ENCODE data around the gene PRKCE. TPM values are rescaled to one million over a fixed set of nuclear protein-coding genes. Genes with fewer than 3 reads are reported as not detected.

PRKCE gene
- total and polyA plus RNA-seq, 2 donors (not counting 1 experiment from before 2014, with no cell fraction given) = 23.6 to 271 TPM

GRCh38 chr2:46145017-46145416 lies 493.5 kb downstream of the PRKCE start:
- Histone ChIP-seq H3K79me2 (ENCODE audit: control insufficient read depth, insufficient read depth, low read length) (no peaks in the 10 kb centered on the region), H3K27ac (ENCODE audit: low read length in 2 of 2) (no peak overlapping the region), H3K27me3 (replicated peaks in 1 of 4; ENCODE audit: control extremely low read depth in 1 of 4, control insufficient read depth in 3 of 4, insufficient read depth in 4 of 4, low read length in 3 of 4) (no peaks in the 10 kb centered on the region), H3K36me3 (replicated peaks in 1 of 2; ENCODE audit: control extremely low read depth in 1 of 2, control insufficient read depth in 1 of 2, extremely low read depth in 1 of 2, insufficient read depth in 2 of 2, low read length in 1 of 2) (peaks cover 3 to 49% of the 10 kb centered on the region in 2 experiments), H2AFZ (ENCODE audit: insufficient read depth, low read depth, low read length, poor library complexity, severe bottlenecking) (no peak overlapping the region), H4K20me1 (ENCODE audit: control insufficient read depth, insufficient read depth, low read length, poor library complexity, severe bottlenecking) (no peaks in the 10 kb centered on the region), H3K9ac (ENCODE audit: low read length) (no peak overlapping the region), H3K4me1 (ENCODE audit: control insufficient read depth in 2 of 2, insufficient read depth in 2 of 2, low read length in 2 of 2) (no peaks in the 10 kb centered on the region), H3K9me3 (ENCODE audit: control extremely low read depth in 1 of 3, control insufficient read depth in 2 of 3, insufficient read depth in 1 of 3, low read length in 2 of 3) (no peaks in the 10 kb centered on the region), H3K4me3 (ENCODE audit: control extremely low read depth in 1 of 5, extremely low read depth in 1 of 5, insufficient read depth in 1 of 5, low read depth in 2 of 5, low read length in 4 of 5) (no peak overlapping the region), H3K4me2 (replicated peaks; ENCODE audit: low read depth, low read length, poor library complexity, severe bottlenecking) (no peak overlapping the region)
- 89% methylated on average over 4 of the region's 5 CpGs for WGBS (ENCODE audit: insufficient coverage)
- ChIA-PET CTCF (no interaction called here), POLR2A (no interaction called here)
- no peak overlapping the region for H3K27ac Mint-ChIP-seq
- ATAC-seq (ENCODE audit: low read depth) (no peak), DNase-seq (no peak)
- intact Hi-C loops (cut with micrococcal nuclease) = no loop called here
- H3K4me3 Mint-ChIP-seq = no peak overlapping the region
- no peaks in the 10 kb centered on the region for H3K4me1 Mint-ChIP-seq
- H3K27me3 Mint-ChIP-seq = no peaks in the 10 kb centered on the region
- no peaks in the 10 kb centered on the region for H3K9me3 Mint-ChIP-seq (ENCODE audit: insufficient read depth)
- no peak for TF ChIP-seq EZH2 (IDR thresholded peaks at IDR 0.05; ENCODE audit: borderline replicate concordance, insufficient read depth, low read depth, low read length, poor library complexity, severe bottlenecking)

GRCh38 chr2:46145840-46146239 lies 494.4 kb downstream of the PRKCE start:
- CTCF ChIA-PET = no interaction called here
- Histone ChIP-seq H4K20me1 (ENCODE audit: control insufficient read depth, insufficient read depth, low read length, poor library complexity, severe bottlenecking) (no peaks in the 10 kb centered on the region), H3K4me2 (replicated peaks; ENCODE audit: low read depth, low read length, poor library complexity, severe bottlenecking) (no peak overlapping the region), H3K27me3 (replicated peaks in 1 of 4; ENCODE audit: control extremely low read depth in 1 of 4, control insufficient read depth in 3 of 4, insufficient read depth in 4 of 4, low read length in 3 of 4) (no peaks in the 10 kb centered on the region), H3K9me3 (ENCODE audit: control extremely low read depth in 1 of 3, control insufficient read depth in 2 of 3, insufficient read depth in 1 of 3, low read length in 2 of 3) (no peaks in the 10 kb centered on the region), H3K4me1 (ENCODE audit: control insufficient read depth in 2 of 2, insufficient read depth in 2 of 2, low read length in 2 of 2) (no peaks in the 10 kb centered on the region), H2AFZ (ENCODE audit: insufficient read depth, low read depth, low read length, poor library complexity, severe bottlenecking) (no peak overlapping the region), H3K9ac (ENCODE audit: low read length) (no peak overlapping the region), H3K79me2 (ENCODE audit: control insufficient read depth, insufficient read depth, low read length) (no peaks in the 10 kb centered on the region), H3K36me3 (replicated peaks in 1 of 2; ENCODE audit: control extremely low read depth in 1 of 2, control insufficient read depth in 1 of 2, extremely low read depth in 1 of 2, insufficient read depth in 2 of 2, low read length in 1 of 2) (peaks cover 3 to 55% of the 10 kb centered on the region in 2 experiments), H3K27ac (ENCODE audit: low read length in 2 of 2) (no peak overlapping the region), H3K4me3 (ENCODE audit: control extremely low read depth in 1 of 5, extremely low read depth in 1 of 5, insufficient read depth in 1 of 5, low read depth in 2 of 5, low read length in 4 of 5) (no peak overlapping the region)
- intact Hi-C loops (cut with micrococcal nuclease) = no loop called here
- ATAC-seq (ENCODE audit: low read depth) = no peak
- Mint-ChIP-seq H3K4me3 (no peak overlapping the region), H3K4me1 (no peaks in the 10 kb centered on the region), H3K9me3 (ENCODE audit: insufficient read depth) (no peaks in the 10 kb centered on the region), H3K27me3 (no peaks in the 10 kb centered on the region), H3K27ac (no peak overlapping the region)
- POLR2A ChIA-PET = no interaction called here
- TF ChIP-seq EZH2 (IDR thresholded peaks at IDR 0.05; ENCODE audit: borderline replicate concordance, insufficient read depth, low read depth, low read length, poor library complexity, severe bottlenecking) = no peak
- TF ChIP-seq CTCF (IDR thresholded peaks at IDR 0.05) = no peak
- no peak for DNase-seq
